ENCODE measurements around the gene DAND5.

DAND5 gene

GRCh38 chr19:12987190-12987589, 17.8 kb downstream of the DAND5 start:
- TF ChIP-seq CTCF (IDR thresholded peaks at IDR 0.05; ENCODE audit: low read depth, low read length, missing control alignments): no peak
- no peak overlapping the region for H3K4me3 ChIP-seq (ENCODE audit: low read depth, low read length)
- DNase-seq (ENCODE audit: low read depth): no peak

DNA sequence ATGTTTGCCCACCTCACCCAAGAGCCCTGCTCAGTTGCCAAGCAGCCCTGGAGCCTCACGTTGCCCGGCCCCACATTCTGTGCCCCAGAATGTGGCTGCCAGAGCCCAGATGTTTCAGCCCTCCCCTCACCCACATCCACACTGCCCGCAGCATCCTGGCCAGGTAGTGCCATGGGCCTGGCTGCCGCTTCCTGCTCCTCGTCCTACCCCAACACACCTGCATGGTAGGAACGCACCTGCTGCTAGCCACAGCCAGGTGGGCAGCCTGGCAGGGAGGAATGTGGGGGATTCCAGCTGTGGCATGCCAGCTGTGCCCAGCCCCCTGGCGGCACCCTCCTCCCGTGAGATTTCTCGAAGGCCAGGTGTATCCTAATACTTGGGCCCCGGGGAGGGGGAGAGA, 18.4 kb downstream of the DAND5 start:
- no peak overlapping the region for H3K4me3 ChIP-seq (ENCODE audit: low read depth, low read length)
- no peak for TF ChIP-seq CTCF (IDR thresholded peaks at IDR 0.05; ENCODE audit: low read depth, low read length, missing control alignments)
- DNase-seq (ENCODE audit: low read depth): no peak

DNA sequence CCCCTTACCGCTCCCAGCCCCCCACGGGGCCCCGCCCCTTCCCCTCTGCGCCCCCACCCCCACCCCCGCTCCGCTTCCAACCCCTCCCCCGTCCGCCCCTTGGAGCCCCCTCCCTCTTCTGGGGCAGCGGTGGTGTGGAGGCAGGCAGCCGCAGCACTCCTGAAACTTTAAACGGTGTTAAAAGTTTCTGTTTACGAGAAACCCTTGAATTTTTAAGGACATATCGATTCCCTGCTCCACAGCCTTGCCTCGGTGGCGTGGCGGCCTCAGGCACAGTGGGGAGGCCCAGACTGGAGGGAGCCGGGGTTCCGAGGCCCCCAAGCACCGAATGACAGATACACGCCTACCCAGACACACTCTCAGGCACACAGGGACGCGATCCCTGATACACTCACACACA, 21.1 kb downstream of the DAND5 start:
- DNase-seq (ENCODE audit: low read depth): no peak
- TF ChIP-seq CTCF (IDR thresholded peaks at IDR 0.05; ENCODE audit: low read depth, low read length, missing control alignments): no peak
- no peak overlapping the region for H3K4me3 ChIP-seq (ENCODE audit: low read depth, low read length)

- no peak for TF ChIP-seq CTCF (IDR thresholded peaks at IDR 0.05; ENCODE audit: low read depth, low read length, missing control alignments)
- no peak for DNase-seq (ENCODE audit: low read depth)
Observed at GRCh38 chr19:12990853-12991252, 21.5 kb downstream of the DAND5 start.

GRCh38 chr19:12991296-12991695, 21.9 kb downstream of the DAND5 start:
- no peak for DNase-seq (ENCODE audit: low read depth)
- no peak for TF ChIP-seq CTCF (IDR thresholded peaks at IDR 0.05; ENCODE audit: low read depth, low read length, missing control alignments)

More at GRCh38 chr19:12990853-12991252, 21.5 kb downstream of the DAND5 start:
- H3K4me3 ChIP-seq (ENCODE audit: low read depth, low read length): no peak overlapping the region

GRCh38 chr19:12992729-12993128, 23.4 kb downstream of the DAND5 start:
- no peak for DNase-seq (ENCODE audit: low read depth)
- no peak overlapping the region for H3K4me3 ChIP-seq (ENCODE audit: low read depth, low read length)
- TF ChIP-seq CTCF (IDR thresholded peaks at IDR 0.05; ENCODE audit: low read depth, low read length, missing control alignments): no peak

More at GRCh38 chr19:12991296-12991695, 21.9 kb downstream of the DAND5 start:
- no peak overlapping the region for H3K4me3 ChIP-seq (ENCODE audit: low read depth, low read length)

- DNase-seq (ENCODE audit: low read depth): no peak
- no peak for TF ChIP-seq CTCF (IDR thresholded peaks at IDR 0.05; ENCODE audit: low read depth, low read length, missing control alignments)
Observed at GRCh38 chr19:12993562-12993961, 24.2 kb downstream of the DAND5 start.

More at GRCh38 chr19:12993562-12993961, 24.2 kb downstream of the DAND5 start:
- no peak overlapping the region for H3K4me3 ChIP-seq (ENCODE audit: low read depth, low read length)

Data from GM12864 (cell line).